Measurements from ENCODE around the gene ATP12A.
A peak's percentile ranks its signal among the peaks of the same experiment; 100 is the strongest.

The ATP12A gene

GRCh38 chr13:24640752-24641151 is 39.5 kb upstream of the ATP12A start:
- no peak overlapping the region for H3K4me3 ChIP-seq (ENCODE audit: low read length)
- no peak for DNase-seq (ENCODE audit: low read depth)
- no peak for TF ChIP-seq CTCF (IDR thresholded peaks at IDR 0.05; ENCODE audit: insufficient read depth, low read depth, low read length, missing control alignments)

GRCh38 chr13:24642219-24642618 is 38.0 kb upstream of the ATP12A start:
- TF ChIP-seq CTCF (IDR thresholded peaks at IDR 0.05; ENCODE audit: insufficient read depth, low read depth, low read length, missing control alignments), result no peak
- H3K4me3 ChIP-seq (ENCODE audit: low read length), result no peak overlapping the region
- no peak for DNase-seq (ENCODE audit: low read depth)

- peak; percentile 54 for DNase-seq (ENCODE audit: low read depth)
- no peak for TF ChIP-seq CTCF (IDR thresholded peaks at IDR 0.05; ENCODE audit: insufficient read depth, low read depth, low read length, missing control alignments)
- H3K4me3 ChIP-seq (ENCODE audit: low read length), result no peak overlapping the region
Observed at GRCh38 chr13:24644036-24644435, 36.2 kb upstream of the ATP12A start.

GRCh38 chr13:24648271-24648670 is 31.9 kb upstream of the ATP12A start:
- no peak for TF ChIP-seq CTCF (IDR thresholded peaks at IDR 0.05; ENCODE audit: insufficient read depth, low read depth, low read length, missing control alignments)
- no peak overlapping the region for H3K4me3 ChIP-seq (ENCODE audit: low read length)
- no peak for DNase-seq (ENCODE audit: low read depth)

GRCh38 chr13:24648983-24649687 is 31.1 kb upstream of the ATP12A start:
- no peak for TF ChIP-seq CTCF (IDR thresholded peaks at IDR 0.05; ENCODE audit: insufficient read depth, low read depth, low read length, missing control alignments)
- DNase-seq (ENCODE audit: low read depth), result no peak
- no peak overlapping the region for H3K4me3 ChIP-seq (ENCODE audit: low read length)

- no peak overlapping the region for H3K4me3 ChIP-seq (ENCODE audit: low read length)
- no peak for DNase-seq (ENCODE audit: low read depth)
- TF ChIP-seq CTCF (IDR thresholded peaks at IDR 0.05; ENCODE audit: insufficient read depth, low read depth, low read length, missing control alignments), result no peak
Observed at GRCh38 chr13:24649688-24650043, 30.5 kb upstream of the ATP12A start.

- TF ChIP-seq CTCF (IDR thresholded peaks at IDR 0.05; ENCODE audit: insufficient read depth, low read depth, low read length, missing control alignments), result no peak
- no peak for DNase-seq (ENCODE audit: low read depth)
- no peak overlapping the region for H3K4me3 ChIP-seq (ENCODE audit: low read length)
Observed at GRCh38 chr13:24650161-24650560, 30.0 kb upstream of the ATP12A start.
